Measurements from ENCODE around the gene ANKLE2.

Gene ANKLE2

DNA sequence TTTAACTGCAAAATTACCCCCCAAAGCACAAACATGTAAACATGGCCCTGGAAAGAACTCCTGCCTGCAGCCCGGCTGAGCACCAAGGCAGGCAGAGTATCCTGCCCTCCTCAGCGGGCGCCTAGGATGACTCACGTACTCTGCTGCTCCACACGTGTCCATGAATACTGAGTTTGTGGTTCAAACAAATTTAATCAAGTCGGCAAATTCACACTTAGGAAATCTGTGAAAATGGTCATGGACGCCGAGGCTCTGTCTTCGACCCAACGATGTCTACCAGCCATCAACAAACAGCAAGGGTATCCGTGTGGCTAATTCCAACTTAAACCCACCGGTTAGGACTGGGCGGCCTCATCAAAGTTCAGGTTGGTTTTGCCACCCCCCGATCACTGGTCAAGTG is 41.5 kb upstream of the ANKLE2 start:
- TF ChIP-seq, protein P1, sequence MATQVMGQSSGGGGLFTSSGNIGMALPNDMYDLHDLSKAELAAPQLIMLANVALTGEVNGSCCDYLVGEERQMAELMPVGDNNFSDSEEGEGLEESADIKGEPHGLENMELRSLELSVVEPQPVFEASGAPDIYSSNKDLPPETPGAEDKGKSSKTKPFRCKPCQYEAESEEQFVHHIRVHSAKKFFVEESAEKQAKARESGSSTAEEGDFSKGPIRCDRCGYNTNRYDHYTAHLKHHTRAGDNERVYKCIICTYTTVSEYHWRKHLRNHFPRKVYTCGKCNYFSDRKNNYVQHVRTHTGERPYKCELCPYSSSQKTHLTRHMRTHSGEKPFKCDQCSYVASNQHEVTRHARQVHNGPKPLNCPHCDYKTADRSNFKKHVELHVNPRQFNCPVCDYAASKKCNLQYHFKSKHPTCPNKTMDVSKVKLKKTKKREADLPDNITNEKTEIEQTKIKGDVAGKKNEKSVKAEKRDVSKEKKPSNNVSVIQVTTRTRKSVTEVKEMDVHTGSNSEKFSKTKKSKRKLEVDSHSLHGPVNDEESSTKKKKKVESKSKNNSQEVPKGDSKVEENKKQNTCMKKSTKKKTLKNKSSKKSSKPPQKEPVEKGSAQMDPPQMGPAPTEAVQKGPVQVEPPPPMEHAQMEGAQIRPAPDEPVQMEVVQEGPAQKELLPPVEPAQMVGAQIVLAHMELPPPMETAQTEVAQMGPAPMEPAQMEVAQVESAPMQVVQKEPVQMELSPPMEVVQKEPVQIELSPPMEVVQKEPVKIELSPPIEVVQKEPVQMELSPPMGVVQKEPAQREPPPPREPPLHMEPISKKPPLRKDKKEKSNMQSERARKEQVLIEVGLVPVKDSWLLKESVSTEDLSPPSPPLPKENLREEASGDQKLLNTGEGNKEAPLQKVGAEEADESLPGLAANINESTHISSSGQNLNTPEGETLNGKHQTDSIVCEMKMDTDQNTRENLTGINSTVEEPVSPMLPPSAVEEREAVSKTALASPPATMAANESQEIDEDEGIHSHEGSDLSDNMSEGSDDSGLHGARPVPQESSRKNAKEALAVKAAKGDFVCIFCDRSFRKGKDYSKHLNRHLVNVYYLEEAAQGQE (IDR thresholded peaks at IDR 0.05; ENCODE audit: insufficient read depth in 1 of 2, low read depth in 2 of 2, low read length in 2 of 2), result no peak
- TF ChIP-seq FOXP2 (optimal IDR thresholded peaks at IDR 0.05; ENCODE audit: borderline replicate concordance, extremely low read depth, extremely low read length, insufficient read depth) (no peak), SIN3A (IDR thresholded peaks at IDR 0.05; ENCODE audit: borderline replicate concordance, insufficient read depth, low read length) (no peak), TAF1 (IDR thresholded peaks at IDR 0.05; ENCODE audit: borderline replicate concordance, insufficient read depth, low read length) (no peak), POLR2AphosphoS5 (IDR thresholded peaks at IDR 0.05; ENCODE audit: low read depth, low read length) (no peak)

DNA sequence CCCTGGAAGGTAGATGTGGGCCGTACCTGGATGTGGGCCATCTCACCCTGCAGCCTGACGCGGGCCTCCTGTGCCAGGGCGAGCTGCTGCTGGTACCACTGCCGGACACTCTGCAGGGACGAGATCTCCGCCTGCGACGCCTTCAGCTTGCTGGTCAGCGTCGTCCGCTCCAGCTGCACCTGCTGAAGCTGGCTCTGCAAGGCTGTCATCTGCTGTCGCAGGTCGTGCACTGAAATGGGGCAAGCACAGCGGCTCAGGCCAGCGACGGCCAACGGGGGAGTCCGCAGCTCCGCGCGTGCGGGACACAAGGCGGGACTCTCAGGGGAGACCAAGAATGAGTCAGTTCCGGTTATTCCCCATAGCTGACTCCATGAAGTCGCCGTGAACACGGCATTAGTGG is 40.1 kb upstream of the ANKLE2 start:
- TF ChIP-seq TAF1 (IDR thresholded peaks at IDR 0.05; ENCODE audit: borderline replicate concordance, insufficient read depth, low read length) (no peak), SIN3A (IDR thresholded peaks at IDR 0.05; ENCODE audit: borderline replicate concordance, insufficient read depth, low read length) (no peak), POLR2AphosphoS5 (IDR thresholded peaks at IDR 0.05; ENCODE audit: low read depth, low read length) (no peak), FOXP2 (optimal IDR thresholded peaks at IDR 0.05; ENCODE audit: borderline replicate concordance, extremely low read depth, extremely low read length, insufficient read depth) (no peak)
- TF ChIP-seq, protein P1 (IDR thresholded peaks at IDR 0.05; ENCODE audit: insufficient read depth in 1 of 2, low read depth in 2 of 2, low read length in 2 of 2), result no peak

DNA sequence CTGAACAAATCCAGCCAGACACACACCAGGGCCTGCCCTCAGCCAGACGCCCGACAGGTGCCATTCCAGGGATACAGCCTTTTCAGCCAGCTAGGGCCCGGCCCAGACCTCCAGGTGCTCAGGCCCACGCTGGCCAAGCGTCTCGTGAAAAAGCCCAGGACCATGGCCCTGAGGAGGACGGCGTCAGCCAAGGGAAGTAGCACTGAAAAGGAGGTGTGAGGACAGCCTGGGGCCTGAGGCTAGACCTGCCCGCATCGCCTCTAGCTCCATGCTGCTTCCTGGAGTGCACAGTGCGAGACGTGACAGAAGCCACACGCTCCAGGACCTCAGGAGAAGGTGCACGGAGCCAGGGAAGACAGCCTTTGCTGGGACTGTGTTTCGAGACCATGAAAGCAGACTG is 37.2 kb upstream of the ANKLE2 start:
- TF ChIP-seq SIN3A (IDR thresholded peaks at IDR 0.05; ENCODE audit: borderline replicate concordance, insufficient read depth, low read length) (no peak), FOXP2 (optimal IDR thresholded peaks at IDR 0.05; ENCODE audit: borderline replicate concordance, extremely low read depth, extremely low read length, insufficient read depth) (no peak), POLR2AphosphoS5 (IDR thresholded peaks at IDR 0.05; ENCODE audit: low read depth, low read length) (no peak)

DNA sequence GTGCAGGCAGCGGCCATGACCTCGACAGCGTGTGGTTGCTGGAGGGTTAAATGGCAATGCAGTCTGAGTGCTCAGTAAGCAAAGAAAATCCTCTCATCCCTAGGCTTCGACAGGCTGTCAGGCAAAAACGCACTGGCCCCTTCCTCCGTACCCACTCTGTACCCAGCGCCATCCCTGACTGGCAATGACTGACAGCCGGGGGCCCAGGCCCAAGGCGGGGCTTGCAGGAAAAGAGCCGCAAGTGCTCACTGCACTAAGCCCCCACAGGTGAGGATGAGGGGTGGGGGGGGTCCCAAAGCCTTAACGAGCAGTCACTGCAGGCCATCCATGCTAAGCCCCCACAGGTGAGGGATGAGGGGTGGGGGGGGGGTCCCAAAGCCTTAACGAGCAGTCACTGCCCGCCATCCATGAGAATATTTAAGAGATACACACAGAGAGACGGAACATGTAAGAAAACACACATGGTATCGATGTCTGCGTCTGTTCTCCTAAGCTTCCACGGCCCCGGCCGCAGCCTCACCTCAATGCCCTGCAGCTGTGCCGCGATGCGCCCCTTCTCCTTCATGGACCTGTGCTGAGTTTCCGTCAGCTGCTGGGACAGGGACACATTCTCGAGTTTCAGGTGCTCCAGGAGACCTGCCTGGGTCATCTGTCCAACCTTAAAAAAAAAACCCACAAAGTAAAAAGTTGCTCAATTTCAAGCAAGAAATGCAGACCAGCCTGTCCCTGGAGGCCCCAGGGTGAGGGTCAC is 36.4 kb upstream of the ANKLE2 start:
- no peak for TF ChIP-seq SIN3A (IDR thresholded peaks at IDR 0.05; ENCODE audit: borderline replicate concordance, insufficient read depth, low read length)
- no peak for TF ChIP-seq FOXP2 (optimal IDR thresholded peaks at IDR 0.05; ENCODE audit: borderline replicate concordance, extremely low read depth, extremely low read length, insufficient read depth)
- TF ChIP-seq, protein P1 (IDR thresholded peaks at IDR 0.05; ENCODE audit: insufficient read depth in 1 of 2, low read depth in 2 of 2, low read length in 2 of 2), result no peak
- TF ChIP-seq TAF1 (IDR thresholded peaks at IDR 0.05; ENCODE audit: borderline replicate concordance, insufficient read depth, low read length), result no peak
- no peak for TF ChIP-seq POLR2AphosphoS5 (IDR thresholded peaks at IDR 0.05; ENCODE audit: low read depth, low read length)

DNA sequence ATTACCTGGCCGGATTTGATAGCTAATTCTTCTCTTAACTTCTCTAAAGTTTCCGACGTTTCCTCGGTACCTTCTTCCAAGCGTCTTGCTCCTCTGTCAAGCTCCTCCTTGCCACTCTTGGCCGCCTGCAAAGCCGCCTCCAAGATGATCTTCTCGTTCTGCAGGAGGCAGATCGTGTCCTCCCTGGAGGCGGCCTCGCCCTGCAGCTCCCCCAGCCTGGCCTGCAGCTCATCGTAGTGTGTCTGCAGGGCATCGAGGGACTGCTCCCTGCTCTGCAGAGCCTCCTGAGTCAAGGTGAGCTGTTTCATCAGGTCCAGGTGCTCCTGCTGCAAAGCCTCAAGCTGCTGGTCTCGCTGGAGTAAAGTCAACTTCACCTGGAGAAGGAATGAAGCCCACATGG is 34.2 kb upstream of the ANKLE2 start:
- TF ChIP-seq SIN3A (IDR thresholded peaks at IDR 0.05; ENCODE audit: borderline replicate concordance, insufficient read depth, low read length) (no peak), POLR2AphosphoS5 (IDR thresholded peaks at IDR 0.05; ENCODE audit: low read depth, low read length) (no peak), TAF1 (IDR thresholded peaks at IDR 0.05; ENCODE audit: borderline replicate concordance, insufficient read depth, low read length) (no peak), FOXP2 (optimal IDR thresholded peaks at IDR 0.05; ENCODE audit: borderline replicate concordance, extremely low read depth, extremely low read length, insufficient read depth) (no peak)
- TF ChIP-seq, protein P1 (IDR thresholded peaks at IDR 0.05; ENCODE audit: insufficient read depth in 1 of 2, low read depth in 2 of 2, low read length in 2 of 2), result no peak

Measured in PFSK-1 (cell line).